GM18526 (cell line): Measurements from ENCODE around the gene IL18.

Experiments used
- POLR2A ChIP-seq: IDR thresholded peaks from 3 replicates; pipeline ENCODE4 v1.6.1; 2011; ENCODE audit not compliant: insufficient read length; ENCODE audit errors: extremely low read depth

Gene IL18

DNA sequence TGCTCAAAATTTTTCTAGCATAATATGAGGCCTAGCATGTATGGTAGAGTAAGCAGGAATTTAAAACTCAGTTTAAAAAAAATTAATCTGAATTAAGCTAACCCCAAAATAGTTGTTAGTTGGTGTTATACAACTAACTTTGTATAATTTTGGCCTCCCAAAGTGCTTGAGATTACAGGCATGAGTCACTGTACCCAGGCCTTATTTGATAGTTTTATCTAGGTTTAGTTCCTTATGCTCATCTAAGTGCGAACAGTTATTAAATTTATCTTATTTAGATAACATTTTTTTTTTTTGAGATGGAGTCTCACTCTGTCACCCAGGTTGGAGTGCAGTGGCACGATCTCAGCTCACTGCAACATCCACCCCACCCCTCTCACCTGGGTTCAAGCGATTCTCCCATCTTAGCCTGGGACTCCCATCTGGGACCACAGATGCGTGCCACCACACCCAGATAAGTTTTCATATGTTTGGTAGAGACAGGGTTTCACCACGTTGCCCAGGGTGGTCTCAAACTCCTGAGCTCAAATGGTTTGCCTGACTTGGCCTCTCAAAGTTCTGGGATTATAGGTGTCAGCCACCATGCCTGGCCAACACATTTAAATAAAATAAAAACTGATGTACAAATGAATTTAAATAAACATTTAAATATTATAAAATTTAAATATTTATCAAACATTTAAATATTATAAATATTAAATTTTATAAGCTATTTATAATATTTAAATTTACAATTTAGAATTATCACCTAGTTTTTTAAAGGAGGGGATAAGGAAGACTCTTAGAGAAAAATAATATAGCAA, 7.5 kb downstream of the IL18 start:
- TF ChIP-seq POLR2A = no peak

DNA sequence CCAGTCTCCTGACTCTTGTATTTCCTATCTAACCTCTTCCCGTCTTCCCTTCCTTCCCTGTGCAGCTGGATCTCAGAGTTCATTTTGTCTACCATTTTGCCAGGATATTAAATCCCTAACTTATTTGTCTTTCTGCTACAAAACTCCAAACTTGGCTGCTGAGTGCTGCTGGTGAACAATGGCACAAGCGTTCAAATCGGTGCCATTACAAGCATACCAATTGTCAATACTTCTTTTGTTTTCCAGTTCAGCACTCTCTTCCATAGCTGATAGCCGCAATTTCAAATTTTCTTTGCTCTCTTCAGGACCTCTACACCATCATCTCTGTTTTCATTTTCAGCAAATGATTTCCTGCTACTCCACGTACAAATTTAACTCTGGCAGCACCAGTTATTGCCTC, 13.4 kb downstream of the IL18 start:
- no peak for TF ChIP-seq POLR2A

DNA sequence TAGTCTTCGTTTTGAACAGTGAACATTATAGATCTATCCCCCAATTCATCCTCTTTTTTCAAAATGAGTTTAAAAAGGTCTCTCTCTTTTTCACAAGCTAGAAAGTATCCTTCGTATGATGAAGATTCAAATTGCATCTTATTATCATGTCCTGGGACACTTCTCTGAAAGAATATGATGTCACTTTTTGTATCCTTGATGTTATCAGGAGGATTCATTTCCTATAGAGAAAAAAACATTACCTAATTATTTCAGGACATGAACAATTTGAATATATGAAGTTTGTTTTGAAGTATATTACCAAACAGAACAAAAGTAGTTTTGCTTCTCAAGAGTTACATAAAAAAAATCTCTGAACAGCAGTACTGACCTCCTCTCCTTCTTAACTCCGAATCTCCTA, 20.3 kb downstream of the IL18 start:
- TF ChIP-seq POLR2A = no peak

DNA sequence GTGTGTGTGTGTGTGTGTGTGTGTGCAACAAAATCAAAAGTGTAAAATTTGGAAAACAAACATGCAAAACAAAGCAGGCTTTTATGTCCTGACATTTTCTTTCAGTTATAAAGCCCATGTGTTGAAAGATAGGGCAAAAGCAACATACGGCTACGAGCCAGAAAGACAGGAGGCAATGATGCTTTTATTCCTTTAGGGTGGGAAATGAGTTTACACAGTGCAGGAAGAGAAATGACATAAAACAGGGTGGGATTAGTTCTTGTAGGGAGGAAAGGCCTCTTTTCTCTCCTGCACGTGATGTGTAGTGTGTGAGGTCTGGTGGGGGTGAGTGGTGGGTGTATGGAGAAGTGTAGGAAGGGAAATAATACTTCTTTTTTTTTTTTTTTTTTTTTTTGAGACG, 29.4 kb downstream of the IL18 start:
- TF ChIP-seq POLR2A = no peak

DNA sequence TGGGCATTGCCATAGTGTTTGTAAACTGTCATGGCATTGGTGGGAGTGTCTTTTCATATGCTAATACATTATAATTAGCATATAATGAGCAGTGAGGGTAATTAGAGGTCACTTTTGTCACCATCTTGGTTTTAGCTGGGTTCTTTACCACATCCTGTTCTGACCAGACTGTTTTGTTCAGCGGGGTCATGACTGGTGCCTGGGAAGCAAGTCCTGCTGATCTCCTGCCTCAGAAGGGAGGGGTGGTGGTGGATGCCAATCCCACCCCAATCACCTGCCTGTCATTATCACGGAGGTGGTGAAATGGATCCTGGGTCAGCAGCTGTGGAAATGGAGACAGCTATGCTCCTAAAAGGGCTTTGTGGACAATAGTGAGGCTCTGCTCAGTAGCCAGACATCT, 31.2 kb downstream of the IL18 start:
- no peak for TF ChIP-seq POLR2A

DNA sequence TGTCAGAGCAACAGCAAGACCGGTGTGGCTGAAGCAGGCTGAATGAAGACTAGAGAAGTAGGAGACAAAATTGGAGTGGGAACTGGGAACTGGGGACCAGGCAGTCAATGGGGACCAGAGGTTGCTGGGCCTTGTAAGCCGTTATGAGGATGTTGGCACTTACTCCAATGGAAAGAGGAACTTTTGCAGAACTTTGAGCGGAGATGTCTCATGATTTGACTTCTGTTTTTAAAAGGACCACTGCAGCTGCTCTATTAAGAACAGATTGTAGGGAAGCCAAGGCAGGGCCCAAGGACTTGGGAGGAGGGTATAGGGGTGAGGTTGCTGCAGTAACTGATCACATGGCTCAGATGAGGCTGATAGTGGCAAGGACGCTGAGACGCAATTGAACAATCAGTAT, 34.2 kb downstream of the IL18 start:
- no peak for TF ChIP-seq POLR2A

DNA sequence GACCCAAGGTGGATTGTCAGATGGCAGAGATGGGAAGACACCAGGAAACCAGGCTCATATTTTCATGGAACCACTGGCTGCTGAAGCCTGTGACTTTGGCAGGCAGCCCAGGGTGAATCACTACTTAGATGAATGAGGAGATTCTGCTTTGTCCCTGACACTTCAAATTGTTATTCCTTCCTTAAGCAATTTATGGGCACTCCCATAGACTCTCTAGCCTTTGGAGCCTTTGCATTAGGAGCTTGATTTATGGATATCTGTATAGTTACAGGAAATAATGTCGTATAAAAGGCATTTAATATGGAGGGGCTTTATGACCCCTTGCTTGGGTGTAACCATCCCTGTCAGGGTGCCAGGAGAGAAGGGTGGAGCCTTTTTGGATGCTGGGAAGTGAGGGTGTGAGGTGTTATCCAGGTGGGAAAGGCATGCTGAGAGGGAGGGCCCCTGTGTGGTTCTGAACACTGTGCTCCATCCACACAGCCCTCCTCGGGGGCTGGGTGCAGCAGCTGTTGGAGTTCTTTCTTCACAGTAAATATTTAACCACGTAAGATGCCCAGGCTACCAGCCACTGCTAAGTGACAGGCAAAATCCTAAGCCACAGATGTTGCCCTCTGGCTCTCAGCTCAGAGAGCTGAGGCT, 35.3 kb downstream of the IL18 start:
- no peak for TF ChIP-seq POLR2A

DNA sequence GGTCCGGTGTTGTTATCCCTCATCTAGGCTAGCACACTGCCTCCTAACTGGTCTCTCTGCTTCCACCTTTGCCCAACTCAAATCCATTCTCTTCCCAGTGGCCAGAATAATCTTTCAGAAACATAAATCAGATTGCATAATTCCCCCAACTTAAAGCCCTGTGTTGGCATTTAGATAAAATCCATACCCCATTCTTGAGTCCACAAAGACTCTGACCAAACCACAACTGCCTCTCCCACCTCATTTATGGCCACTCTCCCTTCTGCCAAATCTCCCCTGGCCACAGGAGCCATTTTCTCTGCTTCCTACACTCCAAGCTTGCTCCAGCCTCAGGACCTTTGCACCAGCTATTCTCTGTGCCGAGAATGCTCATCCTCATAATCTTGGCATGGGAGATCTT, 36.8 kb downstream of the IL18 start:
- TF ChIP-seq POLR2A = no peak

DNA sequence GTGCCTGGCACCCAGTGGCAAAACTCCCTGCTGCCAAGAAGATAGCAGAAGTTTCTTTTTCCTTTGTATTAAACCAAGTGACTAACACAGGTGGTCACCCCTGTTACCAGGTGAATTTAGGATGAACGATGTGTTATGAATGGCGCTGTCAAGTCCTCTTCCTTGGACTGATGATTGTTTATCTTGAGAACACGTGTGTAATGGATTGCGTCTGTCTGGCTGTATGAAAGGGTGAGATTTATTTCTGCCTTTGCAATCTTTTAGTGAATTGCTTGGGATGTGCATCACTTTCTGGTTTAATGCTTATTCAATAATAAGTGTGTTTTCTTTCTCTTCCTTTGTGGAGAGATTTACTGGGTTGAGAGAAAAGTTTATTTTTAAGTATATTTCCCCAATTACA, 40.8 kb downstream of the IL18 start:
- TF ChIP-seq POLR2A = no peak

DNA sequence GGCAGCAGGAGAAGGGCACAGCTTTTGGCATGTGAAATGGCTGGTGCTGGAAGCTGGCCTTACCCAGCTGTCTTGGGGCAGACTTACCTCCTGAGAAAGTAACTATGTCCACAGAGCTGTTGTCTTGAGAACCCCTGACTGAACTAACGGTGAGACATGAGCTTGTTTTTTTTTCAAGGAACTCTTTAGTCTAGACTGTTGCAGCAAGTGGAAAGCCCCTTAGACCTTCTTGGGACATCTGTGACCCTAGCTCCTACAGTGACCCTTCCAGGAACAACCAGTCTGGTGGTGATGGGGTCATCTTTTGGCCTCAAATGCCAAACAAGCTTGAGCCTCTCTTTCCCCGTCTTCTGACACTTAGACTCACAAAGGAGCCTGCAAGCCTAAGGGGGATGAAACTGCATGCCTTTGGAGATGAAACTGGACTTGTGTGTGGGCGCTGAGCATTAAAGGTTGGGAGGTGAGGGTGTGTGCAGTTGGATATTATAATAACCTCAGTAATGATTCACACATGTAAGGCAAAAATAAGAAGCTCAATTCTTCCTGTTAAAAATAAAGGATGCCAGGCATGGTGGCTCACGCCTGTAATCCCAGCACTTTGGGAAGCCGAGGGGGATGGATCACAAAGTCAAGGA, 41.8 kb downstream of the IL18 start:
- TF ChIP-seq POLR2A = no peak

DNA sequence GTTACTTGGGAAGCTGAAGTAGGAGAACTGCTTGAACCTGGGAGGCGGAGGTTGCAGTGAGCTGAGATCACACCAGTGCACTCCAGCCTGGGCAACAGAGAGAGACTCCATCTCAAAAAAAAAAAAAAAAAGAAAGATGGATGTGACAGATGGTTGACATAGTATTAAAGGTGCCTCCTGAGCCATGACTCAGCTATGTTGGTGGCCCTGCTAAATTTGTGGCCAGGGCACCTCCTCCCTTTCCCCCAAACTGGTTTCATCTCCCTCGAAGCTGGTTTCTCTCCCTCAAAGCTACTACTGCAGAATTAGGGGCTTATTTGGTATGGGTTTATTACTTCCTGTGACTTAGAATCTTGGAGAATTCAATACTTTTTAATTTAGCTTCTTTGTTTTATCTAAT, 45.7 kb downstream of the IL18 start:
- no peak for TF ChIP-seq POLR2A

DNA sequence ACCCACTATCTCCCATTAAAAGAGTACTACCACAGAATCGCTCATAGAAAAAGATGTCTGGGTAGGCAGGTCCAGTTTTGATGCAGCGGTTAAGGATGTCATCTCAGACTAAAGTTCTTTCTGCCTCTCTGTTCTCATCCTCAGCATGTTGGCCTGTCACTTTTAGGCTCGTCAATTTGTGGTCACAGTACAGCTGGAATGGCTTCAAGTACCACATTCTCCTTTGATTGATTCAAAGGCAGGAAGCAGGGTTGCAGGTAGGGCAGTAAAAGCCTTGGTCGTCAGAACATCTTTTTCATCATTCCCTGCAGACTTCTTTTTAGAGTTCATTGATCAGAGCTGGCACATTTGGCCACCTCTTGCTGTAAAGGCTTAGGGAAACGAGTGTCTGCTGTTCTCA, 48.5 kb downstream of the IL18 start:
- TF ChIP-seq POLR2A = no peak

DNA sequence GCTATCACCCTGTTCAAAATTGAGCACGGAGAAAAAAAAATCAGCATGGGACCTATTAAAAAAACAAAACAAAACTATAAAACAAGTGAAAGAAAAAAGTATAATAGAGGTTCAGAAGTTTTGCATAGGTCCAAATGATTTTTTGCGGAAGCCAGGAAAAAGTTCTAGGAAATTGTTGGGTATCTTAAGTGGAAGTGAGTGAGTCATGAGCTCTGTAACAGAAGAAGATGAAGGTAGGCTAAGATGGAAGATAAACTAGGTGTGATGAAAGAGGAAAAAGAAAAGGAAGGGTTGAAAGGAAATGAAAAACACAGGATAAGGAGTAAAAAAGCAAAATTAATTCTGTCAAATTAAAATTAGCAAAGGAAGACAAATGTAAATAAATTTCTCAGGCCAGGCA, 49.4 kb downstream of the IL18 start:
- TF ChIP-seq POLR2A = no peak

DNA sequence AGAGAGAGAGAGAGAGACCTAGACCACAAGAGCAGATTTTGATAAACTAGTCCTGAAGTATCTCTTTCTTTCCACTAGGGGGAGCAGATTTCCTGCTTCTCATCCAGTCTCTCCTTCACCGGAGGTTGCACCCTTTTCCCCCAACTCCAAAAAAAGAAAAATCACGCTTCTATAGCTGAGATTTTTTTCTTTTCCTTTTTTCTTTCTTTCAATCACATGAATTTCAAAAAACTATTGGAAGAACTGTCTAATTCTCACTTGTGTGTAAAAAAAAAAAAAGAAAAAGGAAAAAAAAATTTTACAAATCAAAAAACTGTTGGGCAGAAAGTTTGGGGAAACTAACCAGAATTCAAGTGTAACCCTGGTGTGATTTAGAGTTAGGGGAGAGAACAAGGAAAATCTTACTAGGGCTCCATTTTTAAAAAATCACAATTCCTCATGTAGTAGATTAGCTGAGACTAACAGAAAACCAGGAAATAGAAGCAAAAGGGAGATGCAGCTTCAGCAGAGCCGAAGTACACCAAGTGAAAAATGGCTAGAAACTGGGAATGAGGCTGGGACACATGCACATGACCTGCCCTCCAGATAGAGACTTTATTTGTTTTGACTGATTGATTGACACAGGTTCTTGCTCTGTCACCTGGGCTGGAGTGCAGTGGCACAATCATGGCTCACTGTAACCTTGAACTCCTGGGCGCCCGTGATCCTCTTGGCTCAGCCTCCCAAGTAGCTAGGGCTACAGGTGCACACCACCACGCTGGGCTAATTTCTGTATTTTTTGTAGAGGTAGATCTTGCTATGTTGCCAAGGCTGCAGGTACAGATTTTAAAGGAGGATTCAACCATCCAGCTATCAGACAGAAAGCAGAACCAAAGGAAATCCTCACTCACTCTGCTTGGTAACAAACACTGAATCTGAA, 50.1 kb downstream of the IL18 start:
- TF ChIP-seq POLR2A = no peak

DNA sequence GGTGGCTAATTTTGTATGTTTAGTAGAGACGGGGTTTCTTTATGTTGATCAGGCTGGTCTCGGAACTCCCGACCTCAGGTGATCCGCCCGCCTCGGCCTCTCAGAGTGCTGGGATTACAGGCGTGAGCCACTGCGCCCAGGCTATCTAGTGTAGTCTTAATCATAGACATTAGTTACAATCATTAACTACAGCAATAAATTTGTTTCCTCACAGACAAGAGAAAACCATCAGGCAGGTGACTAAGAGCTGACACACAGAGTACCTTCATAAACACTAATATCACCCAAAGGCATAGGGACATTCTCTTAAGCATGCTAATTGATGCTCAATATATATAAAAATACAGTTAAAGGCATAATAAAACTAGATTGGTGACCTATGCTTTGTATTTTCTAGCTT, 57.8 kb downstream of the IL18 start:
- TF ChIP-seq POLR2A = no peak
